IMR-90 (cell line): ENCODE data around the gene ANGPTL1. TPM values are rescaled to one million over a fixed set of nuclear protein-coding genes. Genes with fewer than 3 reads are reported as not detected.

ENCODE experiments used
- ATAC-seq: fragments of 200-7000 bp; cut with Tn5 transposase; 2 replicates; pipeline ENCODE4 v1.9.1; 2020; ENCODE audit warnings: low read depth, mild to moderate bottlenecking, moderate library complexity
- BruUV-seq: library from RNA; stranded (reverse); fragments of 400-500 nt; replicated peaks from 2 replicates; lab custom pipeline; 2021; lab: Mats Ljungman, UMichigan
- CTCF ChIA-PET: fragments of 300-600 bp; formaldehyde crosslinking; extraction: SDS; loops from one replicate; lab custom pipeline; 2021; ENCODE audit warnings: antibody characterized with exemption; lab: Yijun Ruan, JAX
- POLR2A ChIA-PET: fragments of 300-600 bp; sonication (Branson Sonifier 250); formaldehyde crosslinking; loops from one replicate; lab custom pipeline; 2022; ENCODE audit warnings: antibody characterized with exemption; ENCODE audit not compliant: unreplicated experiment; lab: Charles Lee
- DNase-seq: peaks from one replicate; pipeline ENCODE4 v3.0.0; 2013
- H2AFZ ChIP-seq: replicated peaks from 2 replicates; pipeline ENCODE3; 2013; ENCODE audit warnings: low read length, mild to moderate bottlenecking; ENCODE audit not compliant: poor library complexity
- H2AK5ac ChIP-seq: 2 replicates; pipeline ENCODE4 v1.6.1; 2013; ENCODE audit warnings: low read depth, low read length, inconsistent platforms
- H2AK9ac ChIP-seq: replicated peaks from 2 replicates; pipeline ENCODE3; 2013; ENCODE audit warnings: mild to moderate bottlenecking, low read depth, low read length, moderate library complexity; ENCODE audit not compliant: poor library complexity
- H2BK120ac ChIP-seq: 2 replicates; pipeline ENCODE4 v1.6.1; 2013; ENCODE audit warnings: low read depth, low read length, inconsistent platforms
- H2BK15ac ChIP-seq: 3 replicates; pipeline ENCODE4 v1.6.1; 2013; ENCODE audit warnings: low read depth, low read length, inconsistent platforms
- H2BK20ac ChIP-seq: 2 replicates; pipeline ENCODE4 v1.6.1; 2013; ENCODE audit warnings: low read depth, mild to moderate bottlenecking, inconsistent platforms, low read length, moderate library complexity
- H2BK5ac ChIP-seq: 2 replicates; pipeline ENCODE4 v1.6.1; 2013; ENCODE audit warnings: mild to moderate bottlenecking, low read depth, low read length, inconsistent platforms; ENCODE audit not compliant: poor library complexity, severe bottlenecking
- H3K14ac ChIP-seq: replicated peaks from 2 replicates; pipeline ENCODE4 v1.6.1; 2013; ENCODE audit warnings: low read depth, low read length, inconsistent platforms
- H3K18ac ChIP-seq: 2 replicates; pipeline ENCODE4 v1.6.1; 2013; ENCODE audit warnings: low read depth, low read length, control low read depth
- H3K23ac ChIP-seq: 2 replicates; pipeline ENCODE4 v1.6.1; 2013; ENCODE audit warnings: low read depth, low read length, inconsistent platforms
- H3K27ac ChIP-seq: 2 replicates; pipeline ENCODE4 v1.5.1; 2013; ENCODE audit warnings: mild to moderate bottlenecking, control low read depth, low read length; ENCODE audit not compliant: insufficient read depth
- H3K27me3 ChIP-seq: 2 replicates; pipeline ENCODE4 v1.6.1; 2013; ENCODE audit warnings: low read length; ENCODE audit not compliant: control insufficient read depth, insufficient read depth
- H3K36me3 ChIP-seq: 2 replicates; pipeline ENCODE4 v1.6.1; 2013; ENCODE audit warnings: low read length, mixed read lengths; ENCODE audit not compliant: control insufficient read depth, insufficient read depth
- H3K4ac ChIP-seq: 2 replicates; pipeline ENCODE4 v1.6.1; 2013; ENCODE audit warnings: low read depth, low read length, inconsistent platforms
- H3K4me1 ChIP-seq: 2 replicates; pipeline ENCODE4 v1.6.1; 2013; ENCODE audit warnings: low read length, mixed read lengths; ENCODE audit not compliant: control insufficient read depth, insufficient read depth
- H3K4me2 ChIP-seq: 2 replicates; pipeline ENCODE4 v1.6.1; 2013; ENCODE audit warnings: low read depth, mild to moderate bottlenecking, control low read depth, low read length, moderate library complexity
- H3K4me3 ChIP-seq: 2 replicates; pipeline ENCODE4 v1.5.1; 2013; ENCODE audit warnings: low read depth, mild to moderate bottlenecking, control low read depth, low read length, moderate library complexity; ENCODE audit not compliant: insufficient read depth
- H3K56ac ChIP-seq: 2 replicates; pipeline ENCODE4 v1.6.1; 2013; ENCODE audit warnings: low read length, inconsistent platforms; ENCODE audit not compliant: insufficient read depth; ENCODE audit errors: extremely low read depth
- H3K79me1 ChIP-seq, 2 experiments: 2 replicates each; pipeline ENCODE4 v1.6.1; 2013; ENCODE audit warnings: low read length in 2 of 2, inconsistent platforms in 1 of 2, low read depth in 1 of 2
- H3K9ac ChIP-seq: 2 replicates; pipeline ENCODE4 v1.6.1; 2013; ENCODE audit warnings: low read depth, low read length, control low read depth
- H3K9me1 ChIP-seq: 2 replicates; pipeline ENCODE4 v1.6.1; 2013; ENCODE audit warnings: low read length, inconsistent platforms; ENCODE audit not compliant: insufficient read depth
- H3K9me3 ChIP-seq: 2 replicates; pipeline ENCODE4 v1.6.1; 2013; ENCODE audit warnings: low read length; ENCODE audit not compliant: control insufficient read depth, insufficient read depth
- H4K20me1 ChIP-seq: 2 replicates; pipeline ENCODE4 v1.6.1; 2013; ENCODE audit warnings: low read length, inconsistent platforms; ENCODE audit not compliant: insufficient read depth
- H4K5ac ChIP-seq: 2 replicates; pipeline ENCODE4 v1.6.1; 2013; ENCODE audit warnings: mild to moderate bottlenecking, low read depth, low read length, control low read depth
- H4K8ac ChIP-seq, 2 experiments: 2 replicates each; pipeline ENCODE4 v1.6.1; 2013; ENCODE audit warnings: low read depth in 2 of 2, low read length in 2 of 2, control low read depth in 1 of 2, inconsistent platforms in 1 of 2
- H4K91ac ChIP-seq: 2 replicates; pipeline ENCODE4 v1.6.1; 2013; ENCODE audit warnings: low read depth, low read length, inconsistent platforms; ENCODE audit not compliant: insufficient read depth
- FOS ChIP-seq: fragments of 150-350 bp; IDR thresholded peaks from 2 replicates; pipeline ENCODE4 v1.6.1; 2016; ENCODE audit warnings: low read depth, low read length
- SMC3 ChIP-seq: fragments of 150-350 bp; IDR thresholded peaks from 2 replicates; pipeline ENCODE4 v1.6.1; 2016; ENCODE audit warnings: low read depth, mild to moderate bottlenecking, antibody characterized with exemption, low read length, moderate library complexity
- WGBS, 2 experiments: methylation state at CpG; one replicate each; pipeline versions ENCODE4 v1.1.5 to v1.1.7; 2013; ENCODE audit warnings: missing lambda C conversion rate in 2 of 2; ENCODE audit not compliant: insufficient read length in 1 of 2; ENCODE audit errors: extremely low coverage in 2 of 2; 5-methylcytosine and 5-hydroxymethylcytosine counted together
- dilution Hi-C: fragments of 300-500 bp; cut with HindIII; formaldehyde crosslinking; loops from one replicate; pipeline ENCODE4 v1.14.3; 2018; ENCODE audit warnings: low sequenced_read_pairs; ENCODE audit not compliant: unreplicated experiment
- in situ Hi-C: fragments of 300-500 bp; cut with MboI; formaldehyde crosslinking; loops from 3 replicates; pipeline ENCODE4 v1.14.3; 2019; ENCODE audit warnings: low sequenced_read_pairs, inconsistent platforms, mixed read lengths
- intact Hi-C: fragments of 100-400 bp; cut with micrococcal nuclease; formaldehyde crosslinking; loops from 2 replicates; pipeline ENCODE4 v1.10.0; 2022
- polyA plus RNA-seq, 3 experiments: library from polyadenylated mRNA; depleted of rRNA; stranded (reverse); fragments of >200 nt; gene quantifications; 2 replicates each; pipeline ENCODE4 v1.2.3, GENCODE V29; 2012; ENCODE audit warnings: low replicate concordance in 1 of 3
- total RNA-seq: library from RNA; depleted of rRNA; stranded (reverse); fragments of >200 nt; gene quantifications from 2 replicates; pipeline ENCODE4 v1.2.3, GENCODE V29; 2012
- TF ChIP-seq, protein P1 (sequence below): fragments of 150-350 bp; IDR thresholded peaks from 2 replicates; pipeline ENCODE4 v1.6.1; 2017; ENCODE audit warnings: mild to moderate bottlenecking, antibody characterized with exemption, low read length, low read depth

ANGPTL1 gene
- total and polyA plus RNA-seq, 2 of the 4 experiments (the other 2 are of a cell fraction), result under 0.01 to 0.03 TPM

DNA sequence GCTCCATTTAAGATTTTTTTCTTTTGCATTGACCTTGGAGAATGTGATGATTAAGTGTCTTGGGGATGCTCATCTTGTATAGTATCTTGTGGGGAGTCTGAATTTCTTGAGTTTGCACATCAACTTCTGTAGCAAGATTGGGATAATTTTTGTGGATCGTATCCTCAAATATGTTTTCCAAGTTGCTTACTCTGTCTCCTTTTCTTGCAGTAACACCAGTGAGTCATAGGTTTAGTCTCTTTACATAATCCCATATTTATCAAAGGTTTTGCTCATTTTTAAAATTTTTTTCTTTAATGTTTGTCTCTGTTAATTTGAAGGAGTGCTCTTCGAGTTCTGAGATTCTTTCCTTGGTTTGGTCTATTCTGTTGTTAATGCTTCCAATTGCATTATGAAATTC, 41.7 kb upstream of the ANGPTL1 start:
- Histone ChIP-seq H3K14ac (no peak overlapping the region), H3K4me1 (peaks cover 1% of the 10 kb centered on the region), H3K9ac (no peak overlapping the region), H3K9me1 (peaks cover 4% of the 10 kb centered on the region), H2BK120ac (no peak overlapping the region), H4K5ac (no peak overlapping the region), H3K79me1 (peaks cover 3 to 14% of the 10 kb centered on the region in 2 experiments; a peak in 2 of 4 replicates), H2AK9ac (no peak overlapping the region), H3K4me2 (no peak overlapping the region), H3K27ac (no peak overlapping the region), H3K4ac (no peak overlapping the region), H3K27me3 (no peaks in the 10 kb centered on the region), H2BK20ac (no peak overlapping the region), H3K18ac (no peak overlapping the region), H3K36me3 (peaks cover 25% of the 10 kb centered on the region), H4K20me1 (no peaks in the 10 kb centered on the region), H4K91ac (no peak overlapping the region), H3K56ac (no peak overlapping the region), H3K4me3 (no peak overlapping the region), H2AK5ac (no peak overlapping the region), H3K23ac (no peak overlapping the region), H2BK5ac (no peak overlapping the region), H2BK15ac (no peak overlapping the region), H2AFZ (no peak overlapping the region), H3K9me3 (no peaks in the 10 kb centered on the region), H4K8ac (no peak overlapping the region)
- BruUV-seq, result no TSS peak
- POLR2A ChIA-PET, result no interaction called here
- TF ChIP-seq SMC3 (no peak), FOS (peak; percentile 57; the same call in 1 of the 2 replicates)
- TF ChIP-seq, protein P1, sequence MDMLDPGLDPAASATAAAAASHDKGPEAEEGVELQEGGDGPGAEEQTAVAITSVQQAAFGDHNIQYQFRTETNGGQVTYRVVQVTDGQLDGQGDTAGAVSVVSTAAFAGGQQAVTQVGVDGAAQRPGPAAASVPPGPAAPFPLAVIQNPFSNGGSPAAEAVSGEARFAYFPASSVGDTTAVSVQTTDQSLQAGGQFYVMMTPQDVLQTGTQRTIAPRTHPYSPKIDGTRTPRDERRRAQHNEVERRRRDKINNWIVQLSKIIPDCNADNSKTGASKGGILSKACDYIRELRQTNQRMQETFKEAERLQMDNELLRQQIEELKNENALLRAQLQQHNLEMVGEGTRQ, result no peak
- DNase-seq (peak; percentile 32), ATAC-seq (0 out of 2 replicates have a peak, but pooled peaks have one; percentile 16)
- CTCF ChIA-PET, result no interaction called here
- no CpG with 5 or more reads among the region's 2 CpGs for WGBS, 2 experiments
- intact Hi-C loops, result loop anchor here (1.0 kb wide), 1 partner anchor 33 kb away; no protein-coding TSS in a partner anchor
- dilution Hi-C loops, result no loop called here
- in situ Hi-C loops, result no loop called here
